RWPE1 (cell line): ENCODE measurements around the gene ARHGAP20.

ENCODE experiments used
- CTCF ChIA-PET: fragments of 350-600 bp; sonication (Branson Sonifier 250); formaldehyde crosslinking; extraction: SDS; loops from one replicate; lab custom pipeline; 2021; lab: Yijun Ruan, JAX
- POLR2A ChIA-PET: fragments of 400-600 bp; formaldehyde crosslinking; extraction: SDS; loops from one replicate; lab custom pipeline; 2020; ENCODE audit warnings: antibody characterized with exemption; ENCODE audit not compliant: low non-redundant PET; lab: Yijun Ruan, JAX
- DNase-seq: peaks from one replicate; pipeline ENCODE4 v3.0.0; 2012; ENCODE audit warnings: low spot score
- H3K27ac ChIP-seq: fragments of 450-650 bp; 2 replicates; pipeline ENCODE4 v1.5.1; 2017
- CTCF ChIP-seq: fragments of 450-650 bp; conservative IDR thresholded peaks from 2 replicates; pipeline ENCODE4 v1.5.1; 2017; ENCODE audit warnings: low read depth, mild to moderate bottlenecking

ARHGAP20 gene

GRCh38 chr11:110600322-110600721, 111.9 kb downstream of the ARHGAP20 start:
- TF ChIP-seq CTCF = no peak
- no peak for DNase-seq
- ChIA-PET CTCF (no interaction called here), POLR2A (no interaction called here)
- no peak overlapping the region for H3K27ac ChIP-seq

- TF ChIP-seq CTCF = no peak
- no peak for DNase-seq
- no peak overlapping the region for H3K27ac ChIP-seq
- ChIA-PET POLR2A (no interaction called here), CTCF (no interaction called here)
Observed at GRCh38 chr11:110599207-110599606, 113.0 kb downstream of the ARHGAP20 start.

GRCh38 chr11:110598725-110599124, 113.5 kb downstream of the ARHGAP20 start:
- no peak overlapping the region for H3K27ac ChIP-seq
- no peak for TF ChIP-seq CTCF
- no peak for DNase-seq
- ChIA-PET POLR2A (no interaction called here), CTCF (no interaction called here)

GRCh38 chr11:110587972-110588371, 124.3 kb downstream of the ARHGAP20 start:
- ChIA-PET POLR2A (no interaction called here), CTCF (no interaction called here)
- no peak for TF ChIP-seq CTCF
- H3K27ac ChIP-seq = no peak overlapping the region
- DNase-seq = no peak

GRCh38 chr11:110587129-110587528, 125.1 kb downstream of the ARHGAP20 start:
- DNase-seq = no peak
- H3K27ac ChIP-seq = no peak overlapping the region
- no peak for TF ChIP-seq CTCF
- ChIA-PET CTCF (no interaction called here), POLR2A (no interaction called here)

GRCh38 chr11:110584150-110584549, 128.1 kb downstream of the ARHGAP20 start:
- H3K27ac ChIP-seq = no peak overlapping the region
- ChIA-PET POLR2A (no interaction called here), CTCF (no interaction called here)
- TF ChIP-seq CTCF = no peak
- DNase-seq = no peak

GRCh38 chr11:110582728-110583432, 129.4 kb downstream of the ARHGAP20 start:
- POLR2A ChIA-PET = no interaction called here
- DNase-seq = no peak
- no peak overlapping the region for H3K27ac ChIP-seq
- CTCF ChIA-PET = no interaction called here
- TF ChIP-seq CTCF = no peak
